AG10803 (cell line): ENCODE measurements around the gene VWA7.

Source experiments
- DNase-seq: peaks from one replicate; pipeline ENCODE4 v3.0.0; 2010; ENCODE audit warnings: low read depth
- H3K4me3 ChIP-seq: 2 replicates; pipeline ENCODE4 v1.5.1; 2011; ENCODE audit warnings: mild to moderate bottlenecking, low read length, control low read depth
- CTCF ChIP-seq: conservative IDR thresholded peaks from 2 replicates; pipeline ENCODE4 v1.5.1; 2011; ENCODE audit warnings: mild to moderate bottlenecking, low read length, control low read depth, inconsistent platforms

VWA7 gene

GRCh38 chr6:31723245-31723979, 53.7 kb downstream of the VWA7 start, which contains the start of gene MPIG6B:
Gene MPIG6B, plus strand, starts transcription at chr6:31723373. Its CDS starts 11 bp downstream, at chr6:31723384.
- no peak within 1 kb of the TSS for H3K4me3 ChIP-seq
- no peak for TF ChIP-seq CTCF
- DNase-seq, result no peak

GRCh38 chr6:31722173-31722572, 55.0 kb downstream of the VWA7 start:
- H3K4me3 ChIP-seq, result no peak overlapping the region
- TF ChIP-seq CTCF, result no peak
- no peak for DNase-seq

- no peak for DNase-seq
- TF ChIP-seq CTCF, result no peak
- H3K4me3 ChIP-seq, result no peak within 1 kb of the TSS
These were observed 55.6 kb downstream of the VWA7 start, which contains the start of gene LY6G6C for GRCh38 chr6:31721351-31722020. Gene LY6G6C, minus strand, starts transcription at chr6:31721746. Its CDS starts 67 bp downstream, at chr6:31721679.

GRCh38 chr6:31720196-31720770, 56.8 kb downstream of the VWA7 start:
- no peak overlapping the region for H3K4me3 ChIP-seq
- DNase-seq, result peak; percentile 42
- no peak for TF ChIP-seq CTCF

GRCh38 chr6:31719001-31719400, 58.1 kb downstream of the VWA7 start:
- DNase-seq, result no peak
- TF ChIP-seq CTCF, result no peak
- no peak overlapping the region for H3K4me3 ChIP-seq

- DNase-seq, result no peak
- no peak for TF ChIP-seq CTCF
- H3K4me3 ChIP-seq, result no peak overlapping the region
These were observed 58.9 kb downstream of the VWA7 start for GRCh38 chr6:31718265-31718664.
